Heart right ventricle (tissue), 16 donors: Measurements from ENCODE around the gene CDC42BPA. TPM values are rescaled to one million over a fixed set of nuclear protein-coding genes. Genes with fewer than 3 reads are reported as not detected.
"Not testable (repeated sequence)": the region's sequence is repeated elsewhere in the genome, so short reads cannot be mapped to it uniquely, and the experiment has no call there.

Source experiments
- ATAC-seq, 8 donors: fragments of 200-7000 bp; cut with Tn5 transposase; one replicate each; pipeline ENCODE4 v1.9.1; 2020; ENCODE audit warnings: mild to moderate bottlenecking in 8 of 8, moderate library complexity in 8 of 8, moderate number of reproducible peaks in 1 of 8
- DNase-seq, 2 donors: peaks; one replicate each; pipeline ENCODE4 v3.0.0-alpha.2; 2020
- H3K27ac ChIP-seq, 10 donors: fragments of 200-600 bp; sonication (generic) in 2 of 10; one replicate each; pipeline versions ENCODE4 v1.5.0 to v1.8.0; 2020 to 2022; ENCODE audit warnings: mild to moderate bottlenecking in 3 of 10
- H3K27me3 ChIP-seq, 7 donors: fragments of 200-600 bp; one replicate each; pipeline ENCODE4 v1.8.0; 2021 to 2022; ENCODE audit warnings: mild to moderate bottlenecking in 2 of 7
- H3K36me3 ChIP-seq, 9 donors: fragments of 200-600 bp; sonication (generic) in 1 of 9; one replicate each; pipeline versions ENCODE4 v1.5.0 to v1.8.0; 2020 to 2022; ENCODE audit warnings: mild to moderate bottlenecking in 2 of 9
- H3K4me1 ChIP-seq, 9 donors: fragments of 200-600 bp; sonication (generic) in 1 of 9; one replicate each; pipeline versions ENCODE4 v1.5.0 to v1.8.0; 2020 to 2022; ENCODE audit warnings: mild to moderate bottlenecking in 4 of 9
- H3K4me3 ChIP-seq, 10 donors: fragments of 200-600 bp; sonication (generic) in 2 of 10; one replicate each; pipeline versions ENCODE4 v1.5.0 to v1.8.0; 2020 to 2022; ENCODE audit warnings: mild to moderate bottlenecking in 7 of 10, moderate library complexity in 2 of 10
- H3K9me3 ChIP-seq, 11 donors: fragments of 200-600 bp in 10 of 11; sonication (generic) in 2 of 11; one replicate each; pipeline versions ENCODE4 v1.5.0 to v1.8.0; 2013 to 2022; ENCODE audit warnings: mild to moderate bottlenecking in 2 of 11, control low read depth in 1 of 11, moderate library complexity in 1 of 11
- CTCF ChIP-seq, 9 donors: fragments of 200-600 bp; sonication (generic) in 2 of 9; IDR thresholded peaks; one replicate each; pipeline versions ENCODE4 v1.5.0 to v1.8.0; 2021 to 2022; ENCODE audit warnings: antibody characterized with exemption in 9 of 9, mild to moderate bottlenecking in 5 of 9, moderate library complexity in 1 of 9
- WGBS, 2 donors: extraction: QIAGEN DNeasy Blood & Tissue Kit; methylation state at CpG; one replicate each; pipeline ENCODE4 v1.1.7; 2013; ENCODE audit warnings: inconsistent platforms in 1 of 2; 5-methylcytosine and 5-hydroxymethylcytosine counted together
- intact Hi-C, 10 donors: fragments of 100-400 bp; cut with DNase I; formaldehyde crosslinking; loops; one replicate each; pipeline versions ENCODE4 v1.11.1 to v1.14.2; 2022
- polyA plus RNA-seq, 2 donors: library from polyadenylated mRNA; stranded (reverse); fragments of 200-250 nt; gene quantifications; one replicate each; pipeline ENCODE4 v1.2.3, GENCODE V29; 2013
- total RNA-seq, 10 donors: library from RNA; stranded (reverse); fragmentation: NEBNext Ultra II Directional in 3 of 10; extraction: Animal tissue kit (Norgen Biotek cat#: 25700) in 3 of 10; gene quantifications; one replicate each; pipeline versions ENCODE4 v1.2.1 to v1.2.4, GENCODE V29; 2021 to 2023
- donor health status: Arrhythmogenic right ventricular cardiomyopathy.
- donor health status: ischemic (EF 13 %, LVEDD 7.1; RV severe dilation, severe dysfunction).
- donor health status: healthy with polysubstance abuse.
- donor health status: DM: no; HTN: yes; CAD: no.
- donor health status: DM: no; HTN: no; CAD: no.
- donor health status: ischemic (EF 25% LVEDD 6.9; RV normal size, moderate dysfunction).
- donor health status: ischemic (EF 25% LVEDD 5.7; RV mildly dilated, moderate dysfunction).
- donor health status: healthy.
- donor health status: DM: yes; HTN: yes; CAD: no.
- donor health status: Ischemic cardiomyopathy.
- donor health status: ischemic (EF 35%, LVEDD 5.7; RV mildly dilated, moderate dysfunction).
- donor health status: nonischemic (EF 11% LVEDD 7.7; RV severe dilation, severe dysfunction).
- donor health status: DM: yes; HTN: yes; CAD: no.
- donor health status: PGD.
- donor health status: ischemic (EF 29% LVEDD 5.4; RV normal size, mild dysfunction).
- donor health status: nonischemic (EF 23%, LVEDD 6.1; RV moderate dilation, normal function).

Gene CDC42BPA
- total and polyA plus RNA-seq, 12 donors = 8.6 to 39.5 (median 31.5) TPM

- no peaks in the 10 kb centered on the region for H3K4me1 ChIP-seq
- 89 to 95% methylated on average over 9 of the region's 9 CpGs for WGBS, 2 donors
- intact Hi-C loops = loop anchor here in 2 of 10 donors (10.0 kb wide), 2 partner anchors 324 to 1626 kb away; no protein-coding TSS in a partner anchor
- H3K27ac ChIP-seq = no peak overlapping the region
- no peak overlapping the region for H3K4me3 ChIP-seq
- no peak for ATAC-seq
- TF ChIP-seq CTCF (IDR thresholded peaks at IDR 0.05) = no peak
- H3K27me3 ChIP-seq = no peaks in the 10 kb centered on the region
- H3K9me3 ChIP-seq = no peaks in the 10 kb centered on the region
- H3K36me3 ChIP-seq = peaks cover 0 to 39% (median 0%) of the 10 kb centered on the region in 9 donors
- DNase-seq = no peak
Observed at GRCh38 chr1:227120826-227121225, 197.5 kb downstream of the CDC42BPA start.

- Histone ChIP-seq H3K4me1 (no peaks in the 10 kb centered on the region), H3K9me3 (no peaks in the 10 kb centered on the region), H3K27me3 (no peaks in the 10 kb centered on the region), H3K36me3 (peaks cover 0 to 57% (median 16%) of the 10 kb centered on the region in 9 donors), H3K27ac (no peak overlapping the region), H3K4me3 (no peak overlapping the region)
- TF ChIP-seq CTCF (IDR thresholded peaks at IDR 0.05) = no peak
- 98 to 99% methylated on average over 6 of the region's 6 CpGs for WGBS, 2 donors
- ATAC-seq (no peak), DNase-seq (no peak)
- intact Hi-C loops = no loop called here
Observed at GRCh38 chr1:227112538-227112937, 205.8 kb downstream of the CDC42BPA start.

GRCh38 chr1:227111782-227112181 is 206.5 kb downstream of the CDC42BPA start:
- H3K36me3 ChIP-seq = peaks cover 0 to 64% (median 16%) of the 10 kb centered on the region in 9 donors
- no peak overlapping the region for H3K27ac ChIP-seq
- no peak for TF ChIP-seq CTCF (IDR thresholded peaks at IDR 0.05)
- peaks cover 0 to 5% (median 0%) of the 10 kb centered on the region in 11 donors for H3K9me3 ChIP-seq
- WGBS, 2 donors = 88 to 93% methylated on average over 2 of the region's 2 CpGs
- ATAC-seq = no peak
- DNase-seq = no peak
- no peaks in the 10 kb centered on the region for H3K27me3 ChIP-seq
- no peaks in the 10 kb centered on the region for H3K4me1 ChIP-seq
- H3K4me3 ChIP-seq = no peak overlapping the region
- intact Hi-C loops = no loop called here

GRCh38 chr1:227105291-227105690 is 213.0 kb downstream of the CDC42BPA start:
- H3K36me3 ChIP-seq = peaks cover 0 to 67% (median 11%) of the 10 kb centered on the region in 9 donors
- not testable (repeated sequence) for DNase-seq, H3K4me1 ChIP-seq, H3K27ac ChIP-seq, H3K9me3 ChIP-seq, H3K4me3 ChIP-seq, H3K27me3 ChIP-seq, ATAC-seq
- 96 to 98% methylated on average over 3 of the region's 3 CpGs for WGBS, 2 donors
- intact Hi-C loops = loop anchor here in 1 of 10 donors (5.0 kb wide), 1 partner anchor 193 kb away; no protein-coding TSS in a partner anchor

- WGBS, 2 donors = 91 to 93% methylated on average over 5 of the region's 5 CpGs
- no peak for TF ChIP-seq CTCF (IDR thresholded peaks at IDR 0.05)
- intact Hi-C loops = no loop called here
- Histone ChIP-seq H3K27ac (no peak overlapping the region), H3K36me3 (peaks cover 0 to 65% (median 9%) of the 10 kb centered on the region in 9 donors), H3K27me3 (no peaks in the 10 kb centered on the region), H3K9me3 (peaks cover 0 to 6% (median 0%) of the 10 kb centered on the region in 11 donors), H3K4me1 (no peaks in the 10 kb centered on the region), H3K4me3 (no peak overlapping the region)
- ATAC-seq = no peak
- DNase-seq = no peak
Observed at GRCh38 chr1:227102056-227102455, 216.2 kb downstream of the CDC42BPA start.
